Ovary (tissue), 3 donors: Measurements from ENCODE around the gene ZIC4.

ENCODE experiments used
- CTCF ChIP-seq, 3 donors: fragments of 450-650 bp in 2 of 3; fragments of 200-600 bp in 1 of 3; IDR thresholded peaks; one replicate each; pipeline versions ENCODE4 v1.5.1 to v1.8.0; 2016 to 2022; ENCODE audit warnings: antibody characterized with exemption in 3 of 3, mild to moderate bottlenecking in 1 of 3
- EP300 ChIP-seq: sonication (generic); formaldehyde crosslinking; IDR thresholded peaks from one replicate; pipeline ENCODE4 v1.6.1; 2017; ENCODE audit warnings: antibody characterized with exemption
- POLR2A ChIP-seq: fragments of 450-650 bp; IDR thresholded peaks from one replicate; pipeline ENCODE4 v1.6.1; 2017; ENCODE audit warnings: antibody characterized with exemption, mild to moderate bottlenecking, moderate library complexity
- donor health status: DM: no; HTN: no; CAD: no.

DNA sequence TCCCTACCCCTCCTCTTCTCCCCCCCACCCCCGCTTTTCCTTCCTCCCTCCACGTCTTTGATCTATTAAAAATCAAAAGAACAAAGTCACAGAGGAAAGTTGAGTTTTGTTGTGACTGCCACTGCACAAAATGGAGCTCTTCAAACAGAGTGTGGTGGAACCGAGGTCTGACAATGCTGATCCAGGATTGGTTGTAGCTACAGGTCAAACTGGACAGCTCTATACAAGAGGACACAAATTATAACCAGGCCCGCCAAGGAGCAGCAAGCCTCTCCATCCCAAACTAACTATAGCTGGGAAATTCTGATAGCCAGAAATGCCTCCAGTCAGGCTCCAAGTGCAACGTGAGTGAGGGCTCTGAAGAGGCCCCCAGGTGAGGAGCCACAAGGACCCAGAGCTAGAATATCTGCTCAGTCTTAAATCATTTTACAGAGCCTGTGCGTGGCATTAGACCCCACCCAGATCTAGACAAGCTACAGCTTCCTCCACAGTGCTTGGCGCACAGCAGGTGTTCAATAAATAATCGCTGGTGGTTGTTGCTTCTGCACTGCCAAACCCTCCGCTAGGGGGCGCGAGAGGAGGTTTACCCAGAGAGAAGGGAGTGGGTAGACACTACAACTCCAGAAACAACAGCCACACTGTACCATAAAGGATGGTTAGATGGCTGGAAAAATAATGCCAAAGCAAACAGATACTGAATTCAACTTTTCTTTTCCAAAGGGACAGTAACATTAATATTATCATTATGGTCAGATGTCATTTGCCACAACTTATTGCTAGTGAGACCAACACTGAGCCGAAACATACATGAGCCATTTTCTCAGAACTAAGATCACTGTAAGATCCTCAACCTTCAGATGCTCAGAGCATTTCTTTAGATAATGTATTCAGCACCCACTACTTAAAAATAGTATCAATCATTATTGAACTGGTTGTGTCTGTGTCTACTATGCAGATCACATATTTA, 44.6 kb downstream of the ZIC4 start:
- TF ChIP-seq CTCF (IDR thresholded peaks at IDR 0.05) (no peak), EP300 (no peak), POLR2A (no peak)
